GM12864 (cell line): ENCODE measurements around the gene CCBE1.

Experiments used
- DNase-seq: peaks from one replicate; pipeline ENCODE4 v3.0.0-alpha.2; 2011; ENCODE audit warnings: low read depth
- H3K4me3 ChIP-seq: 2 replicates; pipeline ENCODE4 v1.5.1; 2011; ENCODE audit warnings: mild to moderate bottlenecking, low read depth, low read length, control low read depth
- TF ChIP-seq, protein P1 (sequence below): IDR thresholded peaks from 2 replicates; pipeline ENCODE4 v1.5.1; 2011; ENCODE audit warnings: low read depth, mild to moderate bottlenecking, moderate library complexity, low read length, control low read depth, inconsistent platforms; ENCODE audit errors: missing control alignments

The CCBE1 gene

GRCh38 chr18:59386909-59387686, 310.1 kb downstream of the CCBE1 start:
- no peak overlapping the region for H3K4me3 ChIP-seq
- no peak for DNase-seq
- TF ChIP-seq, protein P1, sequence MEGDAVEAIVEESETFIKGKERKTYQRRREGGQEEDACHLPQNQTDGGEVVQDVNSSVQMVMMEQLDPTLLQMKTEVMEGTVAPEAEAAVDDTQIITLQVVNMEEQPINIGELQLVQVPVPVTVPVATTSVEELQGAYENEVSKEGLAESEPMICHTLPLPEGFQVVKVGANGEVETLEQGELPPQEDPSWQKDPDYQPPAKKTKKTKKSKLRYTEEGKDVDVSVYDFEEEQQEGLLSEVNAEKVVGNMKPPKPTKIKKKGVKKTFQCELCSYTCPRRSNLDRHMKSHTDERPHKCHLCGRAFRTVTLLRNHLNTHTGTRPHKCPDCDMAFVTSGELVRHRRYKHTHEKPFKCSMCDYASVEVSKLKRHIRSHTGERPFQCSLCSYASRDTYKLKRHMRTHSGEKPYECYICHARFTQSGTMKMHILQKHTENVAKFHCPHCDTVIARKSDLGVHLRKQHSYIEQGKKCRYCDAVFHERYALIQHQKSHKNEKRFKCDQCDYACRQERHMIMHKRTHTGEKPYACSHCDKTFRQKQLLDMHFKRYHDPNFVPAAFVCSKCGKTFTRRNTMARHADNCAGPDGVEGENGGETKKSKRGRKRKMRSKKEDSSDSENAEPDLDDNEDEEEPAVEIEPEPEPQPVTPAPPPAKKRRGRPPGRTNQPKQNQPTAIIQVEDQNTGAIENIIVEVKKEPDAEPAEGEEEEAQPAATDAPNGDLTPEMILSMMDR = no peak

DNA sequence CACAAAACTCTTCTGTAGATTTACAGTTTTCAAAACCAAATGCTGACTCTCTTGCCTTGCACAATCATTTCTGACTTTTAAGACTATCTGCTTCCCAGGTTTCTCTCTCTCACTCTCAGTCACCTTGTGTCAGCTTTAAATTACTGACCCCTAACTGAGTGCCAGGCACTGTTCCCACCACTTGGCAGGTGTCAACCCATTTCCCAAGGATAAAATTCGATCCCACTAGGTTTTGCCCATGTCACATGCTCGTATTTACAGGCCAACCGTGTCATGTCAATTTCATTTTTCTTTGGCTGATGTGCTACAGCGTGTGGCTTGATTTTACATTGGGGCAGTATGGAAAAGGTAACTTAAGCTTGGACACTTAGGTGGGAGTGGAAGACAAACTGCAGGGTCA, 312.0 kb downstream of the CCBE1 start:
- TF ChIP-seq, protein P1 = no peak
- DNase-seq = no peak
- H3K4me3 ChIP-seq = no peak overlapping the region

DNA sequence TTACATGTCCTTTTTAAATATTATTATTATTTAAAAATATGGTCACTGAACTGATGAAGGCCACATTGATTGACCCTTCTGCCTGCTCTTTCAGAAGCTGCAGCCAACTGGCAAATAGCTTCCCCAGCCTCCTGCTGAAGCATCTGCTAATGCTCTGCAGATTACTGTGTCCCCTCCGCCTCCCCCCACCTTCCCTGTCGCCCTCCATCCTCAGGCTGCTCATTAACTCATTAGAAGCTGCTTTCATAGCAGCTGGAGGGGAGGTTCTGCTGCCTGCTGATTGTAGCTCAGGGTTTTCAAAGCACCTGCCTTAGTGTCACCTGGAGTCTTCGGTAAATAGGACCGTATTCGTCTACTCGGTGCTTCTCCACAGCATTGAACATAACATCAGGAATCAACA, 313.4 kb downstream of the CCBE1 start:
- no peak for DNase-seq
- no peak overlapping the region for H3K4me3 ChIP-seq
- TF ChIP-seq, protein P1 = no peak

GRCh38 chr18:59382383-59382782, 314.8 kb downstream of the CCBE1 start:
- TF ChIP-seq, protein P1 = no peak
- no peak for DNase-seq
- no peak overlapping the region for H3K4me3 ChIP-seq

- DNase-seq = no peak
- H3K4me3 ChIP-seq = no peak overlapping the region
- TF ChIP-seq, protein P1 = no peak
These were observed 315.3 kb downstream of the CCBE1 start for GRCh38 chr18:59381949-59382348.
